SK-N-SH treated with all-trans-retinoic acid at 6 μM for 48 hours (cell line): ENCODE results near the gene INPP5J.

Source experiments
- ATAC-seq: fragments of 200-7000 bp; cut with Tn5 transposase; 3 replicates; pipeline ENCODE4 v1.9.1; 2020; ENCODE audit warnings: mild to moderate bottlenecking, moderate library complexity
- BACH2 ChIP-seq: fragments of 250-450 bp; sonication (Bioruptor Pico); IDR thresholded peaks from 2 replicates; pipeline ENCODE4 v1.9.0; 2021; ENCODE audit warnings: mild to moderate bottlenecking, borderline replicate concordance
- CREB5 ChIP-seq: fragments of 250-450 bp; sonication (Bioruptor Pico); IDR thresholded peaks from 2 replicates; pipeline ENCODE4 v1.5.1; 2020; ENCODE audit warnings: low read depth, mild to moderate bottlenecking, moderate library complexity
- CSDC2 ChIP-seq: fragments of 250-450 bp; sonication (Bioruptor Pico); IDR thresholded peaks from 2 replicates; pipeline ENCODE4 v1.5.0; 2020; ENCODE audit warnings: mild to moderate bottlenecking, moderate library complexity
- ESRRG ChIP-seq: fragments of 250-450 bp; sonication (Bioruptor Pico); IDR thresholded peaks from 2 replicates; pipeline ENCODE4 v1.6.1; 2021; ENCODE audit warnings: mild to moderate bottlenecking
- GLIS3 ChIP-seq: fragments of 250-450 bp; sonication (Bioruptor Pico); IDR thresholded peaks from 2 replicates; pipeline ENCODE4 v1.5.0; 2020; ENCODE audit warnings: mild to moderate bottlenecking, moderate library complexity
- ISL1 ChIP-seq: fragments of 250-450 bp; sonication (Bioruptor Pico); IDR thresholded peaks from 2 replicates; pipeline ENCODE4 v2.1.2; 2022; ENCODE audit warnings: mild to moderate bottlenecking, moderate library complexity
- OSR1 ChIP-seq: fragments of 250-450 bp; sonication (Bioruptor Pico); IDR thresholded peaks from 2 replicates; pipeline ENCODE4 v1.8.0; 2022; ENCODE audit warnings: moderate library complexity, mild to moderate bottlenecking, inconsistent platforms
- PPARA ChIP-seq: fragments of 250-450 bp; sonication (Bioruptor Pico); IDR thresholded peaks from 2 replicates; pipeline ENCODE4 v1.5.0; 2020; ENCODE audit warnings: mild to moderate bottlenecking, borderline replicate concordance
- SNAI2 ChIP-seq: fragments of 250-450 bp; sonication (Bioruptor Pico); IDR thresholded peaks from 2 replicates; pipeline ENCODE4 v1.5.0; 2020; ENCODE audit warnings: mild to moderate bottlenecking, moderate library complexity
- TCF4 ChIP-seq: fragments of 250-450 bp; sonication (Bioruptor Pico); IDR thresholded peaks from 2 replicates; pipeline ENCODE4 v1.8.0; 2021; ENCODE audit warnings: mild to moderate bottlenecking, moderate library complexity, borderline replicate concordance
- TOX ChIP-seq: fragments of 250-450 bp; sonication (Bioruptor Pico); IDR thresholded peaks from 2 replicates; pipeline ENCODE4 v1.8.0; 2021; ENCODE audit warnings: mild to moderate bottlenecking, moderate library complexity, borderline replicate concordance
- TSHZ2 ChIP-seq: fragments of 250-450 bp; sonication (Bioruptor Pico); IDR thresholded peaks from 2 replicates; pipeline ENCODE4 v1.5.0; 2020; ENCODE audit warnings: mild to moderate bottlenecking, moderate library complexity
- ZC3H10 ChIP-seq: fragments of 250-450 bp; sonication (Bioruptor Pico); IDR thresholded peaks from 2 replicates; pipeline ENCODE4 v1.5.1; 2021; ENCODE audit warnings: mild to moderate bottlenecking, moderate library complexity
- ZFP3 ChIP-seq: fragments of 250-450 bp; sonication (Bioruptor Pico); IDR thresholded peaks from 2 replicates; pipeline ENCODE4 v1.5.0; 2020; ENCODE audit warnings: mild to moderate bottlenecking, moderate library complexity
- ZFP30 ChIP-seq: fragments of 450-650 bp; formaldehyde crosslinking; IDR thresholded peaks from 2 replicates; pipeline ENCODE4 v1.5.0; 2022; ENCODE audit warnings: mild to moderate bottlenecking, moderate library complexity
- ZNF565 ChIP-seq: fragments of 450-650 bp; formaldehyde crosslinking; conservative IDR thresholded peaks from 2 replicates; pipeline ENCODE4 v1.5.0; 2020; ENCODE audit warnings: low read depth, mild to moderate bottlenecking, moderate library complexity
- ZNF70 ChIP-seq: fragments of 450-650 bp; formaldehyde crosslinking; IDR thresholded peaks from 2 replicates; pipeline ENCODE4 v1.5.0; 2020; ENCODE audit warnings: mild to moderate bottlenecking, moderate library complexity
- ZNF8 ChIP-seq: fragments of 450-650 bp; formaldehyde crosslinking; IDR thresholded peaks from 2 replicates; pipeline ENCODE4 v1.5.0; 2020; ENCODE audit warnings: mild to moderate bottlenecking, moderate library complexity
- TF ChIP-seq, protein P1 (sequence below): fragments of 250-450 bp; sonication (Bioruptor Pico); IDR thresholded peaks from 2 replicates; pipeline ENCODE4 v1.8.0; 2020; ENCODE audit warnings: mild to moderate bottlenecking, moderate library complexity, borderline replicate concordance
- TF ChIP-seq, protein P2 (sequence below): fragments of 250-450 bp; sonication (Bioruptor Pico); IDR thresholded peaks from 2 replicates; pipeline ENCODE4 v1.5.1; 2021; ENCODE audit warnings: mild to moderate bottlenecking, moderate library complexity

INPP5J gene

GRCh38 chr22:31140746-31141145 lies 18.0 kb downstream of the INPP5J start:
- TF ChIP-seq OSR1 (CRISPR knock-in tag) (no peak), TOX (CRISPR knock-in tag) (no peak), CREB5 (no peak), ZNF565 (CRISPR knock-in tag) (no peak), ZNF8 (no peak), SNAI2 (CRISPR knock-in tag) (no peak), ZNF70 (CRISPR knock-in tag) (no peak), ESRRG (no peak), PPARA (CRISPR knock-in tag) (no peak), TCF4 (no peak), TSHZ2 (CRISPR knock-in tag) (no peak), ZC3H10 (CRISPR knock-in tag) (no peak), ZFP30 (CRISPR knock-in tag) (no peak), CSDC2 (CRISPR knock-in tag) (no peak), ISL1 (CRISPR knock-in tag) (no peak), ZFP3 (CRISPR knock-in tag) (no peak)
- TF ChIP-seq, protein P1, sequence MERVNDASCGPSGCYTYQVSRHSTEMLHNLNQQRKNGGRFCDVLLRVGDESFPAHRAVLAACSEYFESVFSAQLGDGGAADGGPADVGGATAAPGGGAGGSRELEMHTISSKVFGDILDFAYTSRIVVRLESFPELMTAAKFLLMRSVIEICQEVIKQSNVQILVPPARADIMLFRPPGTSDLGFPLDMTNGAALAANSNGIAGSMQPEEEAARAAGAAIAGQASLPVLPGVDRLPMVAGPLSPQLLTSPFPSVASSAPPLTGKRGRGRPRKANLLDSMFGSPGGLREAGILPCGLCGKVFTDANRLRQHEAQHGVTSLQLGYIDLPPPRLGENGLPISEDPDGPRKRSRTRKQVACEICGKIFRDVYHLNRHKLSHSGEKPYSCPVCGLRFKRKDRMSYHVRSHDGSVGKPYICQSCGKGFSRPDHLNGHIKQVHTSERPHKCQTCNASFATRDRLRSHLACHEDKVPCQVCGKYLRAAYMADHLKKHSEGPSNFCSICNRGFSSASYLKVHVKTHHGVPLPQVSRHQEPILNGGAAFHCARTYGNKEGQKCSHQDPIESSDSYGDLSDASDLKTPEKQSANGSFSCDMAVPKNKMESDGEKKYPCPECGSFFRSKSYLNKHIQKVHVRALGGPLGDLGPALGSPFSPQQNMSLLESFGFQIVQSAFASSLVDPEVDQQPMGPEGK (CRISPR knock-in tag): no peak
- TF ChIP-seq, protein P2, sequence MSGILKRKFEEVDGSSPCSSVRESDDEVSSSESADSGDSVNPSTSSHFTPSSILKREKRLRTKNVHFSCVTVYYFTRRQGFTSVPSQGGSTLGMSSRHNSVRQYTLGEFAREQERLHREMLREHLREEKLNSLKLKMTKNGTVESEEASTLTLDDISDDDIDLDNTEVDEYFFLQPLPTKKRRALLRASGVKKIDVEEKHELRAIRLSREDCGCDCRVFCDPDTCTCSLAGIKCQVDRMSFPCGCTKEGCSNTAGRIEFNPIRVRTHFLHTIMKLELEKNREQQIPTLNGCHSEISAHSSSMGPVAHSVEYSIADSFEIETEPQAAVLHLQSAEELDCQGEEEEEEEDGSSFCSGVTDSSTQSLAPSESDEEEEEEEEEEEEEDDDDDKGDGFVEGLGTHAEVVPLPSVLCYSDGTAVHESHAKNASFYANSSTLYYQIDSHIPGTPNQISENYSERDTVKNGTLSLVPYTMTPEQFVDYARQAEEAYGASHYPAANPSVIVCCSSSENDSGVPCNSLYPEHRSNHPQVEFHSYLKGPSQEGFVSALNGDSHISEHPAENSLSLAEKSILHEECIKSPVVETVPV (CRISPR knock-in tag): no peak
- TF ChIP-seq, all 23 proteins: peak for 0
- no peak for ATAC-seq

GRCh38 chr22:31141551-31141950 lies 18.8 kb downstream of the INPP5J start:
- TF ChIP-seq GLIS3 (CRISPR knock-in tag): no peak
- TF ChIP-seq ESRRG: no peak
- TF ChIP-seq, protein P2 (CRISPR knock-in tag): no peak
- no peak for TF ChIP-seq TCF4
- no peak for TF ChIP-seq PPARA (CRISPR knock-in tag)
- TF ChIP-seq, protein P1 (CRISPR knock-in tag): no peak
- no peak for TF ChIP-seq ZNF8
- TF ChIP-seq TOX (CRISPR knock-in tag): no peak
- no peak for TF ChIP-seq ZNF70 (CRISPR knock-in tag)
- no peak for TF ChIP-seq TSHZ2 (CRISPR knock-in tag)
- TF ChIP-seq BACH2 (CRISPR knock-in tag): no peak
- TF ChIP-seq CREB5: no peak
- no peak for TF ChIP-seq ZFP30 (CRISPR knock-in tag)
- ATAC-seq: no peak
